ENCODE measurements around the gene ANKRD52. TPM values are rescaled to one million over a fixed set of nuclear protein-coding genes. Genes with fewer than 3 reads are reported as not detected.

The ANKRD52 gene
- polyA plus RNA-seq, 1 donor (not counting 4 experiments of a cell fraction or from before 2014, with no cell fraction given): 14.0 TPM

GRCh38 chr12:56193025-56193578, 65.1 kb downstream of the ANKRD52 start:
- H3K4me1 ChIP-seq (ENCODE audit: control insufficient read depth, extremely low read depth, insufficient read depth, low read length): peaks cover 5% of the 10 kb centered on the region
- H3K79me2 ChIP-seq (ENCODE audit: control insufficient read depth, insufficient read depth, low read length): peaks cover 10% of the 10 kb centered on the region
- no peaks in the 10 kb centered on the region for H3K27me3 ChIP-seq (ENCODE audit: control insufficient read depth, extremely low read depth, insufficient read depth, low read length)
- H3K27ac ChIP-seq (ENCODE audit: control insufficient read depth, insufficient read depth, low read length): no peak overlapping the region
- H2AFZ ChIP-seq (ENCODE audit: control insufficient read depth, low read length): peak overlapping the region; percentile 83
- H4K20me1 ChIP-seq (ENCODE audit: control insufficient read depth, extremely low read depth, insufficient read depth, low read length): no peaks in the 10 kb centered on the region
- H3K4me3 ChIP-seq (ENCODE audit: control insufficient read depth in 2 of 3, extremely low read depth in 1 of 3, insufficient read depth in 2 of 3, low read depth in 1 of 3, low read length in 3 of 3): no peak overlapping the region
- H3K36me3 ChIP-seq (ENCODE audit: control insufficient read depth in 2 of 2, extremely low read depth in 1 of 2, insufficient read depth in 2 of 2, low read length in 2 of 2): no peaks in the 10 kb centered on the region
- no peak overlapping the region for H3K4me2 ChIP-seq (ENCODE audit: control insufficient read depth, extremely low read depth, insufficient read depth, low read depth, low read length)
- H3K9me1 ChIP-seq (ENCODE audit: control insufficient read depth, extremely low read depth, insufficient read depth, low read length): no peaks in the 10 kb centered on the region
- DNase-seq (ENCODE audit: low read depth, low spot score) (peak; percentile 49), FAIRE-seq (peak; percentile 49)
- no peaks in the 10 kb centered on the region for H3K9me3 ChIP-seq (ENCODE audit: control insufficient read depth, low read depth, low read length)
- dilution Hi-C loops (cut with MboI; ENCODE audit: extremely low pct_ligation_motif_present, low sequenced_read_pairs): no loop called here
- H3K9ac ChIP-seq (ENCODE audit: control insufficient read depth, extremely low read depth, insufficient read depth, low read length): no peak overlapping the region
- TF ChIP-seq CTCF (optimal IDR thresholded peaks at IDR 0.05 in 1 of 3, IDR thresholded peaks at IDR 0.05 in 1 of 3, conservative IDR thresholded peaks at IDR 0.05 in 1 of 3; ENCODE audit: extremely low read depth in 1 of 3, insufficient read depth in 2 of 3, low read length in 3 of 3) (peak; percentile 59 to 82 (median 63)), EZH2 (IDR thresholded peaks at IDR 0.05; ENCODE audit: low read length) (no peak)

GRCh38 chr12:56192582-56192981, 65.6 kb downstream of the ANKRD52 start:
- no peaks in the 10 kb centered on the region for H3K9me3 ChIP-seq (ENCODE audit: control insufficient read depth, low read depth, low read length)
- TF ChIP-seq EZH2 (IDR thresholded peaks at IDR 0.05; ENCODE audit: low read length): no peak
- TF ChIP-seq CTCF (optimal IDR thresholded peaks at IDR 0.05 in 1 of 3, IDR thresholded peaks at IDR 0.05 in 1 of 3, conservative IDR thresholded peaks at IDR 0.05 in 1 of 3; ENCODE audit: extremely low read depth in 1 of 3, insufficient read depth in 2 of 3, low read length in 3 of 3): no peak
- H2AFZ ChIP-seq (ENCODE audit: control insufficient read depth, low read length): no peak overlapping the region
- H3K27ac ChIP-seq (ENCODE audit: control insufficient read depth, insufficient read depth, low read length): no peak overlapping the region
- peaks cover 15% of the 10 kb centered on the region for H3K79me2 ChIP-seq (ENCODE audit: control insufficient read depth, insufficient read depth, low read length)
- dilution Hi-C loops (cut with MboI; ENCODE audit: extremely low pct_ligation_motif_present, low sequenced_read_pairs): no loop called here
- H3K9ac ChIP-seq (ENCODE audit: control insufficient read depth, extremely low read depth, insufficient read depth, low read length): no peak overlapping the region
- no peak overlapping the region for H3K4me3 ChIP-seq (ENCODE audit: control insufficient read depth in 2 of 3, extremely low read depth in 1 of 3, insufficient read depth in 2 of 3, low read depth in 1 of 3, low read length in 3 of 3)
- no peaks in the 10 kb centered on the region for H4K20me1 ChIP-seq (ENCODE audit: control insufficient read depth, extremely low read depth, insufficient read depth, low read length)
- no peaks in the 10 kb centered on the region for H3K27me3 ChIP-seq (ENCODE audit: control insufficient read depth, extremely low read depth, insufficient read depth, low read length)
- no peak overlapping the region for H3K4me2 ChIP-seq (ENCODE audit: control insufficient read depth, extremely low read depth, insufficient read depth, low read depth, low read length)
- H3K9me1 ChIP-seq (ENCODE audit: control insufficient read depth, extremely low read depth, insufficient read depth, low read length): no peaks in the 10 kb centered on the region
- peaks cover 10% of the 10 kb centered on the region for H3K4me1 ChIP-seq (ENCODE audit: control insufficient read depth, extremely low read depth, insufficient read depth, low read length)
- FAIRE-seq: no peak
- H3K36me3 ChIP-seq (ENCODE audit: control insufficient read depth in 2 of 2, extremely low read depth in 1 of 2, insufficient read depth in 2 of 2, low read length in 2 of 2): no peaks in the 10 kb centered on the region
- no peak for DNase-seq (ENCODE audit: low read depth, low spot score)
